Endothelial cell of umbilical vein (primary cell): Measurements from ENCODE around the gene SYNPR.

Experiments
- CTCF ChIP-seq, 2 donors: IDR thresholded peaks; 1 replicate in 1 of 2; 2 replicates in 1 of 2; pipeline ENCODE4 v1.5.1; 2011; ENCODE audit warnings: low read length in 2 of 2, mild to moderate bottlenecking in 2 of 2, moderate library complexity in 2 of 2, control low read depth in 1 of 2, inconsistent platforms in 1 of 2, low read depth in 1 of 2; ENCODE audit not compliant: insufficient read depth in 1 of 2; ENCODE audit errors: extremely low read depth in 1 of 2
- MAX ChIP-seq: IDR thresholded peaks from 2 replicates; pipeline ENCODE4 v1.6.1; 2011; ENCODE audit not compliant: insufficient read depth, insufficient read length

GRCh38 chr3:63559884-63560283 is 281.8 kb downstream of the SYNPR start:
- no peak for TF ChIP-seq CTCF (IDR thresholded peaks at IDR 0.05; ENCODE audit: extremely low read depth in 1 of 2, insufficient read depth in 1 of 2, low read depth in 1 of 2, low read length in 2 of 2)
- TF ChIP-seq MAX: no peak
